GM21723 (cell line): Measurements from ENCODE around the gene AGFG2.
"Not testable (repeated sequence)": the region's sequence is repeated elsewhere in the genome, so short reads cannot be mapped to it uniquely, and the experiment has no call there.

ENCODE experiments used
- ATAC-seq: cut with Tn5 transposase; IDR thresholded peaks from one replicate; pipeline ENCODE4 v1.9.1; 2021; ENCODE audit warnings: mild to moderate bottlenecking, moderate library complexity; ENCODE audit not compliant: unreplicated experiment

The AGFG2 gene

GRCh38 chr7:100538654-100539435, at the start of gene AGFG2:
Gene AGFG2 (plus strand): TSS chr7:100539203. CDS start chr7:100539347, 144 bp downstream.
- peak; percentile 89 for ATAC-seq

- no peak for ATAC-seq
These were observed 49.2 kb upstream of the AGFG2 start for GRCh38 chr7:100489824-100490223.

- no peak for ATAC-seq
These were observed 48.4 kb upstream of the AGFG2 start for GRCh38 chr7:100490483-100491191.

- ATAC-seq: no peak
These were observed 47.8 kb upstream of the AGFG2 start for GRCh38 chr7:100491192-100491578.

- no peak for ATAC-seq
These were observed 46.1 kb upstream of the AGFG2 start for GRCh38 chr7:100492738-100493475.

GRCh38 chr7:100493476-100494264, 45.3 kb upstream of the AGFG2 start:
- no peak for ATAC-seq

GRCh38 chr7:100496509-100496908, 42.5 kb upstream of the AGFG2 start:
- no peak for ATAC-seq

GRCh38 chr7:100500743-100501142, 38.3 kb upstream of the AGFG2 start:
- ATAC-seq: not testable (repeated sequence)

- ATAC-seq: not testable (repeated sequence)
These were observed 35.0 kb upstream of the AGFG2 start for GRCh38 chr7:100504031-100504430.

- ATAC-seq: no peak
These were observed 34.0 kb upstream of the AGFG2 start for GRCh38 chr7:100504887-100505611.

GRCh38 chr7:100506356-100506923, 32.6 kb upstream of the AGFG2 start:
- no peak for ATAC-seq

- no peak for ATAC-seq
These were observed 29.8 kb upstream of the AGFG2 start for GRCh38 chr7:100509231-100509630.

- ATAC-seq: no peak
These were observed 28.4 kb upstream of the AGFG2 start for GRCh38 chr7:100510437-100511239.

- ATAC-seq: no peak
These were observed 25.7 kb upstream of the AGFG2 start for GRCh38 chr7:100513212-100513810.

GRCh38 chr7:100515072-100515532, 23.9 kb upstream of the AGFG2 start:
- no peak for ATAC-seq

GRCh38 chr7:100516135-100516812, 22.7 kb upstream of the AGFG2 start:
- no peak for ATAC-seq

GRCh38 chr7:100517305-100517704, 21.7 kb upstream of the AGFG2 start:
- ATAC-seq: no peak

- ATAC-seq: no peak
These were observed 19.4 kb upstream of the AGFG2 start for GRCh38 chr7:100519580-100519979.
